ENCODE data around the gene TMCC2. TPM values are rescaled to one million over a fixed set of nuclear protein-coding genes. Genes with fewer than 3 reads are reported as not detected.

Gene TMCC2
- polyA plus RNA-seq, 3 donors = 0.16 to 0.27 TPM; not detected in 1

GRCh38 chr1:205274041-205274691 is 46.4 kb downstream of the TMCC2 start:
- H3K4me3 ChIP-seq (replicated peaks in 1 of 3; ENCODE audit: low read depth in 2 of 3, low read length in 3 of 3) = no peak overlapping the region

GRCh38 chr1:205275133-205275532 is 47.4 kb downstream of the TMCC2 start:
- no peak overlapping the region for H3K4me2 ChIP-seq (replicated peaks; ENCODE audit: extremely low read depth, low read length, poor library complexity, severe bottlenecking)
- H3K27ac Mint-ChIP-seq = peak overlapping the region in 2 of 7 donors; percentile 22 to 32
- peaks cover 0 to 9% (median 3%) of the 10 kb centered on the region in 3 donors for H3K27me3 Mint-ChIP-seq (ENCODE audit: low read depth in 3 of 3)
- 70% methylated on average over 2 of the region's 3 CpGs for WGBS (ENCODE audit: insufficient coverage)
- H3K36me3 ChIP-seq (replicated peaks in 1 of 2; ENCODE audit: control insufficient read depth in 1 of 2, insufficient read depth in 2 of 2, low read length in 2 of 2) = no peaks in the 10 kb centered on the region
- peaks cover 0 to 4% of the 10 kb centered on the region in 2 donors for H3K36me3 Mint-ChIP-seq
- DNase-seq = no peak
- intact Hi-C loops (cut with micrococcal nuclease) = loop anchor here in 1 of 2 donors (10.0 kb wide), 1 partner anchor 250 kb away; no protein-coding TSS in a partner anchor
- H3K4me1 ChIP-seq (ENCODE audit: control insufficient read depth in 1 of 2, insufficient read depth in 2 of 2, low read length in 2 of 2) = peaks cover 4 to 5% of the 10 kb centered on the region in 2 donors
- H4K20me1 ChIP-seq (ENCODE audit: insufficient read depth, low read length) = no peaks in the 10 kb centered on the region
- TF ChIP-seq, protein P1, sequence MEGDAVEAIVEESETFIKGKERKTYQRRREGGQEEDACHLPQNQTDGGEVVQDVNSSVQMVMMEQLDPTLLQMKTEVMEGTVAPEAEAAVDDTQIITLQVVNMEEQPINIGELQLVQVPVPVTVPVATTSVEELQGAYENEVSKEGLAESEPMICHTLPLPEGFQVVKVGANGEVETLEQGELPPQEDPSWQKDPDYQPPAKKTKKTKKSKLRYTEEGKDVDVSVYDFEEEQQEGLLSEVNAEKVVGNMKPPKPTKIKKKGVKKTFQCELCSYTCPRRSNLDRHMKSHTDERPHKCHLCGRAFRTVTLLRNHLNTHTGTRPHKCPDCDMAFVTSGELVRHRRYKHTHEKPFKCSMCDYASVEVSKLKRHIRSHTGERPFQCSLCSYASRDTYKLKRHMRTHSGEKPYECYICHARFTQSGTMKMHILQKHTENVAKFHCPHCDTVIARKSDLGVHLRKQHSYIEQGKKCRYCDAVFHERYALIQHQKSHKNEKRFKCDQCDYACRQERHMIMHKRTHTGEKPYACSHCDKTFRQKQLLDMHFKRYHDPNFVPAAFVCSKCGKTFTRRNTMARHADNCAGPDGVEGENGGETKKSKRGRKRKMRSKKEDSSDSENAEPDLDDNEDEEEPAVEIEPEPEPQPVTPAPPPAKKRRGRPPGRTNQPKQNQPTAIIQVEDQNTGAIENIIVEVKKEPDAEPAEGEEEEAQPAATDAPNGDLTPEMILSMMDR (IDR thresholded peaks at IDR 0.05) = no peak
- no peak overlapping the region for H3K4me3 ChIP-seq (replicated peaks in 1 of 3; ENCODE audit: low read depth in 2 of 3, low read length in 3 of 3)
- H3K9ac ChIP-seq (ENCODE audit: insufficient read depth, low read length, poor library complexity, severe bottlenecking) = no peak overlapping the region
- no peaks in the 10 kb centered on the region for H3K79me2 ChIP-seq (ENCODE audit: insufficient read depth, low read length)
- H3K27ac ChIP-seq (ENCODE audit: low read depth in 1 of 2, low read length in 2 of 2) = no peak overlapping the region
- no peak overlapping the region for H2AFZ ChIP-seq (ENCODE audit: insufficient read depth, low read depth, low read length, poor library complexity, severe bottlenecking)
- H3K4me1 Mint-ChIP-seq = peaks cover 19% of the 10 kb centered on the region
- H3K4me3 Mint-ChIP-seq = no peak overlapping the region
- H3K9me3 ChIP-seq (replicated peaks in 1 of 2; ENCODE audit: control insufficient read depth in 1 of 2, insufficient read depth in 1 of 2, low read length in 2 of 2) = no peaks in the 10 kb centered on the region
- no peaks in the 10 kb centered on the region for H3K9me3 Mint-ChIP-seq
- no peaks in the 10 kb centered on the region for H3K27me3 ChIP-seq (ENCODE audit: control insufficient read depth in 2 of 2, insufficient read depth in 2 of 2, low read length in 2 of 2)

More at GRCh38 chr1:205274041-205274691, 46.4 kb downstream of the TMCC2 start:
- no peaks in the 10 kb centered on the region for H3K79me2 ChIP-seq (ENCODE audit: insufficient read depth, low read length)
- no peaks in the 10 kb centered on the region for H3K9me3 ChIP-seq (replicated peaks in 1 of 2; ENCODE audit: control insufficient read depth in 1 of 2, insufficient read depth in 1 of 2, low read length in 2 of 2)
- intact Hi-C loops (cut with micrococcal nuclease) = loop anchor here in 1 of 2 donors (1.0 to 10.0 kb wide), 2 partner anchors 51 to 251 kb away; no protein-coding TSS in a partner anchor
- 94% methylated on average over 5 of the region's 8 CpGs for WGBS (ENCODE audit: insufficient coverage)
- H3K36me3 Mint-ChIP-seq = peaks cover 0 to 2% of the 10 kb centered on the region in 2 donors
- no peaks in the 10 kb centered on the region for H3K27me3 ChIP-seq (ENCODE audit: control insufficient read depth in 2 of 2, insufficient read depth in 2 of 2, low read length in 2 of 2)
- no peak overlapping the region for H3K9ac ChIP-seq (ENCODE audit: insufficient read depth, low read length, poor library complexity, severe bottlenecking)
- DNase-seq = no peak
- H3K27me3 Mint-ChIP-seq (ENCODE audit: low read depth in 3 of 3) = peaks cover 0 to 6% (median 3%) of the 10 kb centered on the region in 3 donors
- no peak overlapping the region for H3K27ac ChIP-seq (ENCODE audit: low read depth in 1 of 2, low read length in 2 of 2)
- H4K20me1 ChIP-seq (ENCODE audit: insufficient read depth, low read length) = no peaks in the 10 kb centered on the region
- H3K4me1 ChIP-seq (ENCODE audit: control insufficient read depth in 1 of 2, insufficient read depth in 2 of 2, low read length in 2 of 2) = peaks cover 4 to 5% of the 10 kb centered on the region in 2 donors
- peak overlapping the region in 1 of 7 donors; percentile 54 for H3K27ac Mint-ChIP-seq
- no peak overlapping the region for H3K4me3 Mint-ChIP-seq
- no peak overlapping the region for H2AFZ ChIP-seq (ENCODE audit: insufficient read depth, low read depth, low read length, poor library complexity, severe bottlenecking)
- no peaks in the 10 kb centered on the region for H3K36me3 ChIP-seq (replicated peaks in 1 of 2; ENCODE audit: control insufficient read depth in 1 of 2, insufficient read depth in 2 of 2, low read length in 2 of 2)
- TF ChIP-seq, protein P1 (IDR thresholded peaks at IDR 0.05) = no peak
- no peak overlapping the region for H3K4me2 ChIP-seq (replicated peaks; ENCODE audit: extremely low read depth, low read length, poor library complexity, severe bottlenecking)
- peaks cover 16% of the 10 kb centered on the region for H3K4me1 Mint-ChIP-seq
- no peaks in the 10 kb centered on the region for H3K9me3 Mint-ChIP-seq
